Measurements from ENCODE around the gene GNB1.

- no peak for TF ChIP-seq CTCF (IDR thresholded peaks at IDR 0.05)
- TF ChIP-seq POLR2A (IDR thresholded peaks at IDR 0.05), result no peak
Observed at GRCh38 chr1:1916851-1917251, 26.0 kb upstream of the GNB1 start.
